Erythroblast (primary cell): ENCODE data around the gene ARHGDIA.

Experiments used
- GATA1 ChIP-seq: IDR thresholded peaks from 2 replicates; pipeline ENCODE4 v1.6.1; 2011; ENCODE audit warnings: low read depth, mild to moderate bottlenecking, control low read depth, low read length, moderate library complexity
- POLR2A ChIP-seq: IDR thresholded peaks from 2 replicates; pipeline ENCODE4 v1.6.1; 2011; ENCODE audit warnings: mild to moderate bottlenecking, low read length

DNA sequence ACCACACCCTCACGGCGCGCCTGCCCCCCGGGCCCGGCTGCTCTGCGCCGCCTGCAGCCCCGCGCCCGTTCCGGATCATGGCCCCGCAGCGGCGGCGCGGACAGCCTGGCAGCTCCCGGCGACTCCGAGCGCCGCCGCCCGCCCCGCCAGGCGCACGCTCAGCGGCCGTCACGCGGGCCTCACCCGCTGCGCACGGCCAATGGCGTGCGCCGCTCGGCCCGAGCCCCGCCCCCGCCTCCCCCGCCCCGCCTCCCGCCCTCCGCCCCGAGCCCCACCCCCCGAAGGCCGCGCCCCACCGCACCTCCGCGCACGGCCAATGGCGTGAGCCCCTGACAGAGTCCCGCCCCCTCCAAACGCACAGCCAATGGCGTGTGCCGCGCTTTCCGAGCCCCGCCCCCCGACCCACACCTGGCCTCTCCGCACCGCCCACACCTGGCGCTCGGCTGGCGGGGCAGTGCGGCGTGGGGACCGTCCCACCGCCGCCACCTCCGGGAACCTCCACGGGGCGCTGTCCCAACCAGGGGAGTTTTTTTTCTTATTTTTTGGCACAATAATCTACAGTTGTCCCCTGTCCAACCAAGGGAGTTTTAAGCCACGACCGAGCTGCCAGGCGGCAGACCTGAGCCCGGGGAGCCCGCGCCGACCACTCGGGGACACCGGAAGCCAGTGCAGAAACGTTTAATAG, 40.3 kb upstream of the ARHGDIA start, which contains the start of gene PCYT2:
- TF ChIP-seq POLR2A (no peak), GATA1 (no peak)
